Measurements from ENCODE around the gene SCPEP1. TPM values are rescaled to one million over a fixed set of nuclear protein-coding genes. Genes with fewer than 3 reads are reported as not detected.
A peak's percentile ranks its signal among the peaks of the same experiment; 100 is the strongest.
"Not testable (repeated sequence)": the region's sequence is repeated elsewhere in the genome, so short reads cannot be mapped to it uniquely, and the experiment has no call there.

The SCPEP1 gene
- total and polyA plus RNA-seq, 2 donors from 2014 or later, result 64.0 to 130 TPM

DNA sequence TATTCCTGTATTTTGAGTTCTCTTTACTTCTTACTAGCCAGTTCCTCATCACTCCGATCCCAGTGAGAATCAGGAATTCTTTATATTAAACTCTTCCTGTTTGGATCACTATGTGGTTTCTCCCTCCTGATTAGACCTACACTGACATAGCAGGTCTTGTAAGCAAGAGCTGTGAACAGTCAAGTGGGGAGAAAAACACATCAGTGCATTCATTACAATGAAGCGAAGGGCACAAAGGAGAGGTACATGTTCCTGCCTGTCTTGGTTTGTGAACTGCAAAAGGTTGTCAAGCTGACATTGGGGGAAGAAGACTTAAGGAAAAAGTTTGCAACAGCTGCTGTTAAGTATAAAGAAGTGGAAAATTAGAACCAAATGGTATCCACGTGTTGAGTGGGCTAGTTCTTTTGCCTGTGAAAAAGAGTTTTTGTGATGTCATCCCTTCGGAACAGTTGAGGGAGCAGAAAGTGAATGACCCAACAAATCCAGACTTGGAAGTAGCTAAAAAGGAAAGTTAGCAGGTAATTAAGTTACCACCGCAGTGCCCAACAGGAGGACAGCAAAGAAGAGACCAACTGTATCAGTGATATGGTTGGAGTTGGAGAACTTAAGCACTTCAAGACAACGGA is 41.1 kb upstream of the SCPEP1 start:
- intact Hi-C loops (cut with DNase I), result no loop called here
- Histone ChIP-seq H3K9me3 (ENCODE audit: control insufficient read depth in 2 of 3, insufficient read depth in 1 of 3, low read length in 3 of 3) (no peaks in the 10 kb centered on the region), H3K9ac (ENCODE audit: low read length in 3 of 3) (no peak overlapping the region), H3K4me1 (ENCODE audit: control insufficient read depth in 2 of 3, insufficient read depth in 2 of 3, low read depth in 1 of 3, low read length in 3 of 3) (no peaks in the 10 kb centered on the region), H3K4me3 (ENCODE audit: low read length in 3 of 3) (no peak overlapping the region), H3K36me3 (ENCODE audit: control insufficient read depth in 2 of 3, insufficient read depth in 3 of 3, low read length in 3 of 3) (peaks cover 11 to 15% (median 12%) of the 10 kb centered on the region in 3 donors), H3K27ac (ENCODE audit: low read depth in 2 of 2, low read length in 2 of 2) (no peak overlapping the region), H3K27me3 (ENCODE audit: control insufficient read depth, insufficient read depth, low read length) (no peaks in the 10 kb centered on the region)
- FAIRE-seq (no peak), DNase-seq (no peak)
- TF ChIP-seq, protein P1, sequence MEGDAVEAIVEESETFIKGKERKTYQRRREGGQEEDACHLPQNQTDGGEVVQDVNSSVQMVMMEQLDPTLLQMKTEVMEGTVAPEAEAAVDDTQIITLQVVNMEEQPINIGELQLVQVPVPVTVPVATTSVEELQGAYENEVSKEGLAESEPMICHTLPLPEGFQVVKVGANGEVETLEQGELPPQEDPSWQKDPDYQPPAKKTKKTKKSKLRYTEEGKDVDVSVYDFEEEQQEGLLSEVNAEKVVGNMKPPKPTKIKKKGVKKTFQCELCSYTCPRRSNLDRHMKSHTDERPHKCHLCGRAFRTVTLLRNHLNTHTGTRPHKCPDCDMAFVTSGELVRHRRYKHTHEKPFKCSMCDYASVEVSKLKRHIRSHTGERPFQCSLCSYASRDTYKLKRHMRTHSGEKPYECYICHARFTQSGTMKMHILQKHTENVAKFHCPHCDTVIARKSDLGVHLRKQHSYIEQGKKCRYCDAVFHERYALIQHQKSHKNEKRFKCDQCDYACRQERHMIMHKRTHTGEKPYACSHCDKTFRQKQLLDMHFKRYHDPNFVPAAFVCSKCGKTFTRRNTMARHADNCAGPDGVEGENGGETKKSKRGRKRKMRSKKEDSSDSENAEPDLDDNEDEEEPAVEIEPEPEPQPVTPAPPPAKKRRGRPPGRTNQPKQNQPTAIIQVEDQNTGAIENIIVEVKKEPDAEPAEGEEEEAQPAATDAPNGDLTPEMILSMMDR (IDR thresholded peaks at IDR 0.05; ENCODE audit: borderline replicate concordance, extremely low read depth, insufficient read depth), result no peak

- H3K36me3 ChIP-seq (ENCODE audit: control insufficient read depth in 2 of 3, insufficient read depth in 3 of 3, low read length in 3 of 3), result peaks cover 11 to 16% (median 12%) of the 10 kb centered on the region in 3 donors
- TF ChIP-seq, protein P1 (IDR thresholded peaks at IDR 0.05; ENCODE audit: borderline replicate concordance, extremely low read depth, insufficient read depth), result no peak
- peak overlapping the region in 1 of 2 donors; percentile 36 for H3K27ac ChIP-seq (ENCODE audit: low read depth in 2 of 2, low read length in 2 of 2)
- H3K9ac ChIP-seq (ENCODE audit: low read length in 3 of 3), result no peak overlapping the region
- intact Hi-C loops (cut with DNase I), result no loop called here
- H3K9me3 ChIP-seq (ENCODE audit: control insufficient read depth in 2 of 3, insufficient read depth in 1 of 3, low read length in 3 of 3), result no peaks in the 10 kb centered on the region
- H3K4me1 ChIP-seq (ENCODE audit: control insufficient read depth in 2 of 3, insufficient read depth in 2 of 3, low read depth in 1 of 3, low read length in 3 of 3), result no peaks in the 10 kb centered on the region
- no peak for DNase-seq
- H3K27me3 ChIP-seq (ENCODE audit: control insufficient read depth, insufficient read depth, low read length), result no peaks in the 10 kb centered on the region
- no peak for FAIRE-seq
- H3K4me3 ChIP-seq (ENCODE audit: low read length in 3 of 3), result no peak overlapping the region
These were observed 40.2 kb upstream of the SCPEP1 start for GRCh38 chr17:56937687-56938086.

DNA sequence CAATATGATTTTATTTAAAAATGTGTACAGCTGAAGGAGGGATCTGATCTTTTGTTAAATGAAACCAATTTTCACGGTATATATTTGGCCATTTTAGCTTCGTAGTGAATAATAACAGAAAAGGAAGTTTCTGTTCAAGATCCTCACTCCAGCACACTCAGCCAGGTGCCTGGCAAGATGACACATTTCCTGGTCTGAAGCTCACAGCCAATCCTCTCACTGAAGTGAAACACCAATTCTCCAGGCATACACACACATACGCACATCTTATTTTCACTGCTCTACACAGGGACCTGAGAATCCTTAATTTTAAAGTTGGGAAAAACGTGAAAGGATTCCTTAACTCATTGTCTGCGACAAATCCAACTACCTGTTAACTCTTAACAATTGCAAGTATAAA is 39.7 kb upstream of the SCPEP1 start:
- DNase-seq; H3K9ac ChIP-seq (ENCODE audit: low read length in 3 of 3); H3K27me3 ChIP-seq (ENCODE audit: control insufficient read depth, insufficient read depth, low read length); H3K4me3 ChIP-seq (ENCODE audit: low read length in 3 of 3); H3K9me3 ChIP-seq (ENCODE audit: control insufficient read depth in 2 of 3, insufficient read depth in 1 of 3, low read length in 3 of 3); FAIRE-seq; H3K4me1 ChIP-seq (ENCODE audit: control insufficient read depth in 2 of 3, insufficient read depth in 2 of 3, low read depth in 1 of 3, low read length in 3 of 3); intact Hi-C loops (cut with DNase I); H3K27ac ChIP-seq (ENCODE audit: low read depth in 2 of 2, low read length in 2 of 2): not testable (repeated sequence)
- peaks cover 11 to 18% (median 13%) of the 10 kb centered on the region in 3 donors for H3K36me3 ChIP-seq (ENCODE audit: control insufficient read depth in 2 of 3, insufficient read depth in 3 of 3, low read length in 3 of 3)

- FAIRE-seq (no peak), DNase-seq (peak in 2 of 5 donors; percentile 77 to 80)
- no peak overlapping the region for H3K4me3 ChIP-seq (ENCODE audit: low read length in 3 of 3)
- no peaks in the 10 kb centered on the region for H3K27me3 ChIP-seq (ENCODE audit: control insufficient read depth, insufficient read depth, low read length)
- no peak overlapping the region for H3K27ac ChIP-seq (ENCODE audit: low read depth in 2 of 2, low read length in 2 of 2)
- no peaks in the 10 kb centered on the region for H3K4me1 ChIP-seq (ENCODE audit: control insufficient read depth in 2 of 3, insufficient read depth in 2 of 3, low read depth in 1 of 3, low read length in 3 of 3)
- H3K9me3 ChIP-seq (ENCODE audit: control insufficient read depth in 2 of 3, insufficient read depth in 1 of 3, low read length in 3 of 3), result no peaks in the 10 kb centered on the region
- TF ChIP-seq, protein P1 (IDR thresholded peaks at IDR 0.05; ENCODE audit: borderline replicate concordance, extremely low read depth, insufficient read depth), result peak; percentile 62
- no peak overlapping the region for H3K9ac ChIP-seq (ENCODE audit: low read length in 3 of 3)
- intact Hi-C loops (cut with DNase I), result loop anchor here (10.0 kb wide), 1 partner anchor 115 kb away; no protein-coding TSS in a partner anchor
- peaks cover 7 to 25% (median 17%) of the 10 kb centered on the region in 3 donors for H3K36me3 ChIP-seq (ENCODE audit: control insufficient read depth in 2 of 3, insufficient read depth in 3 of 3, low read length in 3 of 3)
These were observed 38.0 kb upstream of the SCPEP1 start for GRCh38 chr17:56939869-56940484.
